Measurements from ENCODE around the gene OPRD1.
"Not testable (repeated sequence)": the region's sequence is repeated elsewhere in the genome, so short reads cannot be mapped to it uniquely, and the experiment has no call there.

The OPRD1 gene

GRCh38 chr1:28811766-28812668 lies at the start of gene OPRD1:
OPRD1 (plus strand) TSS chr1:28812170; CDS start chr1:28812384, 214 bp downstream.
- no peak for DNase-seq

GRCh38 chr1:28766532-28767183 lies 45.3 kb upstream of the OPRD1 start:
- no peak for DNase-seq

DNA sequence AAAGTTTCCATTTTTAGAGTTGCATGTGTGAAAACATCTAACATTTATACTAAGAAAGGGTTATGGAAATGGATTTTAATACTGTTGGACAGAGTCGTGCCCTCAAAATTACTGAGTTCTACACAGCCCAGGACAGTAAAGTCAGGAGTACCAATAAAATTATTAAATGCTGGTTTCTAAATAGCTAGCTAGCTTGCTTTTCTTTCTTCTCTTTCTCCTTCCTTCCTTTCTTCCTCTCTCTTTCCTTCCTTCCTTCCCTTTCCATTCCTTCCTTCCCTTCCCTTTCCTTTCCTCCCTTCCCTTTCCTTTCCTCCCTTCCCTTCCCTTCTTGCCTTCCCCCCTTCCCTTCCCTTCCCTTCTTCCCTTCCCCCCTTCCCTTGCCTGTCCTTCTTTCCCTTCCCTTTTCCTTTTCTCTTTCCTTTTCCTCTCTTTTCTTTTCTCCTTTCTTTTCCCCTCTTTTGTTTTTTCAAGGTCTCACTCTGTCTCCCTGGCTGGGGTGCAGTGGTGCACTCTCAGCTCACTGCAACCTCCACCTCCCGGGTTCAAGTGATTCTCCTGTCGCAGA lies 41.3 kb upstream of the OPRD1 start:
- no peak for DNase-seq

DNA sequence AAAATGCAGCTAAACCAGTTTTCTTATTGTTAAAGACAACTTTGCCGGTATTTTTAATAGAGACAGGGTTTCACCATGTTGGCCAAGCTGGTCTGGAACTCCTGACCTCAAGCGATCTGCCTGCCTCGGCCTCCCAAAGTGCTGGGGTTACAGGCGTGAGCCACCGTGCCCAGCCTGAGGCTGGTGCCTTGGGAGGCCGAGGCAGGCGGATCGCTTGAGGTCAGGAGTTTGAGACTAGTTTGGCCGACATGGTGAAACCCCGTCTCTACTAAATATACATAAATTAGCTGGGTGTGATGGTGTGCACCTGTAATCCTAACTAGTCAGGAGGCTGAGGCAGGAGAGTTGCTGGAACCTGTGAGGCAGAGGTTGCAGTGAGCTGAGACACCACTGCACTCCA lies 40.0 kb upstream of the OPRD1 start:
- not testable (repeated sequence) for DNase-seq

- no peak for DNase-seq
Measured at GRCh38 chr1:28773105-28773504, 38.9 kb upstream of the OPRD1 start.

GRCh38 chr1:28775121-28775942 lies 36.6 kb upstream of the OPRD1 start:
- peak; percentile 39 for DNase-seq

DNA sequence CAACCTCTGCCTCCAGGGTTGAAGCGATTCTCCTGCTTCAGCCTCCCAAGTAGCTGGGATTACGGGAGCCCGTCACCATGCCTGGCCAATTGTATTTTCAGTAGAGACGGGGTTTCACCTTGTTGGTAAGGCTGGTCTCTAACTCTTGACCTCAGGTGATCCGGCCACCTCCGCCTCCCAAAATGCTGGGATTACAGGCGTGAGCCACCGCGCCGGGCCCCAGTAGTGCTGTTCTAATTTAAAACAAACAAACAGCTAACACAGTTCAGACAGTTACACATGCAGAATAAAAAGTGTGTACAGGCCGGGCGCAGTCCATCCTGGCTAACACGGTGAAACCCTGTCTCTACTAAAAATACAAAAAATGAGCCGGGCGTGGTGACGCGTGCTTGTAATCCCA lies 35.6 kb upstream of the OPRD1 start:
- DNase-seq, result no peak

DNA sequence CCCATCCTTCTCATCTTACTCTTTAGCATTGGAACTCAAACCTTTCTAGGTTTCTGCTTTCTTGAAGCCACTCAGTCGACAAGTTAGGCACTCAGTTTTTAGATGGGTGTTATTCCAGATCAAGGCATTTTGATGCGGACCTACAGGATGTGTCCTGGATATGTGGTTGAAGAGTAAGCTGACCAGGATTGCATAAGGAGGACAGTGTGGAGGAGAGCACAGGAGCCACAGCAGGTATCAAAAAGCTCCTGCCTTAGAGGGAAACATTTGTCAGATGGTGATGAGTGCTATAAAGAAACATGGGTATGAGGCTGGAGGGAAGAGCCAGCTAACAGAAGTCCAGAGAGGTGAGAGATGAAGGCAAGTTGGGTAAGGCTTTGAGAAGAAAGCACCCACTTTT lies 33.9 kb upstream of the OPRD1 start:
- DNase-seq, result no peak

DNA sequence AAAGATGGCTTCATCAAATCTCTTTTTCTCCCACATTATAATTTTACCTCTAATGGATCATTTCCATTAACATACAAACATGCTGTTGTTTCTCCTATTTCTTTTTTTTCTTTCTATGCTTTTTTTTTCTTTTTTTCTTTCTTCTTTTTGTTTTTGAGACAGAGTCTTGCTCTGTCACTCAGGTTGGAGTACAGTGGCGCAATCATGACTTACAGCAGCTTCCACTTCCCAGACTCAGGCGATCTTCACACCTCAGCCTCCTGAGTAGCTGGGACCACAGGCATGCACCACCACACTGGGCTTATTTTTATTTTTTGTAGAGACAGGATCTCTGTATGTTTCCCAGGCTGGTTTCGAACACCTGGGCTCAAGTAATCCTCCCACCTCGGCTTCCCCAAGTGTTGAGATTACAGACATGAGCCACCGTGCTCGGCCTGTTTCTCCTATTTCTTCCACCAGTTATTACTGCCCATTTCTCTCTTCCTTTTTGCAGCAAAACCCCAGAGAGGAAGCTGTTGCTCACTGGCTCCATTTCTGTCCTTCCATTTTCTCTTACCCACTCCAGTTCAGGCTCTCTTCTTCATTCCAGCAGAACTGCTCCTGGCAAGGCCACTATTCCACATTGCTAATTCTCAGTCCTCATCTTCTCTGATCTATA lies 32.1 kb upstream of the OPRD1 start:
- DNase-seq, result no peak

GRCh38 chr1:28781305-28781704 lies 30.7 kb upstream of the OPRD1 start:
- no peak for DNase-seq

GRCh38 chr1:28782011-28782410 lies 30.0 kb upstream of the OPRD1 start:
- no peak for DNase-seq

GRCh38 chr1:28783363-28783762 lies 28.6 kb upstream of the OPRD1 start:
- no peak for DNase-seq

GRCh38 chr1:28789412-28789811 lies 22.6 kb upstream of the OPRD1 start:
- no peak for DNase-seq

DNA sequence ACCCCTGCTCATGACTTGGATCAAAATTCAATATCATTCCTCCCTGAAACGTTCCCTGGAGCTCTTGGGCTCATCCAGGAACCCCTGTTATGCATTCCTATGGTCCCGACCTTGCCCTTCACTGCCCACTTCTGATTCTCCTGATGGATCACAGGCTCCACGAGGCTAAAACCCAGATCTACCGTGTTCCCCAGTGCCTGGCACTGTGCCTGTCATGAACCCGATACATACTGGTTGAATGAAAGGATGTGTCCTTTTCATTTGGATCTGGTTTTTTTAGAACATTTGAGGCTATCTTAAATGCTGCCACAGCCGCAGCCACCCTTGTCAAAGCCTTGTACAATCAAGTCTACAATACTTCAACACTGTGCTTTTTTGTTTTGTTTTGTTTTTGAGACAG lies 22.2 kb upstream of the OPRD1 start:
- DNase-seq, result no peak

DNA sequence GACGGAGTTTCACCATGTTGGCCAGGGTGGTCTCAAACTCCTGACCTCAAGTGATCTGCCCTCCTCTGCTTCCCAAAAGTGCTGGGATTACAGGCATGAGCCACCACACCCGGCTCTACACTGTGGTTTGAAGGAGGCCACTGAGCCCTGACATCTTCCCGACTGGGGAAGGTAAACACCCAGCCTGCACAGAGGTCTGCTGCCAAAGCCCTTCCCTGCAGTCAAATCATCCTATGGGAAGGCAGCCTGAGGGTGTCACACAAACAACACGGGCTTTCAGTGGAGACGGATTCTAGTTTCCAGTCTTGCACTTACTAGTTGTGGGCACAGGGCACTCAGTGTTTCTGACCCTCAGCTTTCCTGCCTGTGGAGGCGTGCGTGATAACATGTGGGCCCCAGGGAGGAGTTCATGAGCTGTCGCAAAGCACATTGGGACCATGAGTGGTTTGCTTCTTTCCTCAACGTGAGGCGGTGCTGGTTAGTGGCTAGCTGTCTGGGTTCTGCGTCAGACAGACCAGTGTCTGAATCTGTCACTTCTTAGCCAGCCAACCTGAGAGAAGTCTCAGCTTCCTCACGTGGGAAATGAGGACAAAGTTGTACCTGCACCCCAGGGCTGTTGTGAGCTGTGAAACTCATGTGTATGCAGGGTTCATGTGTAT lies 21.5 kb upstream of the OPRD1 start:
- DNase-seq, result no peak

GRCh38 chr1:28791929-28792328 lies 20.0 kb upstream of the OPRD1 start:
- DNase-seq, result not testable (repeated sequence)

DNA sequence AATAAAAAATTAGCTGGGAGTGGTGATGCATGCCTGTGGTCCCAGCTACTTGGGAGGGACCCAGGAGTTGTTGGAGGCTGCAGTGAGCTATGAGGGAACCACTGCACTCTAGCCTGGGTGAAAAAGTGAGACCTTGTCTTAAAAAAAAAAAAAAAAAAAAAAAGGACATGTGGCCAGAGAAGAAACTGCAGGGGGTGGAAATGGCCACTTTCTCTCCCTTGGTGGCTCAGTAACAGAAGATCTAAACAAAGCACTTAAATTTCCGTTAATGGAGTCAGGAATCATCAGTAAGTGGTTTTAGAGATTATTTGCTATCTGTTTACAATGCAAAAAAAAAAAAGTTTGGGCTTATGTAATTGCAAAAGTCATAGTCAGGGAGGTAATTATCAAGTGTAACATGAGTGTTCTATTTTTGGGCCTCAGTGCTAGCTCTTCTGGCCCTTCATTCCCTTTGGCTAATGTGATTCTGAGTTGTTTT lies 19.3 kb upstream of the OPRD1 start:
- no peak for DNase-seq

- DNase-seq, result not testable (repeated sequence)
Measured at GRCh38 chr1:28794582-28794981, 17.4 kb upstream of the OPRD1 start.

- DNase-seq, result no peak
Measured at GRCh38 chr1:28796352-28797211, 15.4 kb upstream of the OPRD1 start.

DNA sequence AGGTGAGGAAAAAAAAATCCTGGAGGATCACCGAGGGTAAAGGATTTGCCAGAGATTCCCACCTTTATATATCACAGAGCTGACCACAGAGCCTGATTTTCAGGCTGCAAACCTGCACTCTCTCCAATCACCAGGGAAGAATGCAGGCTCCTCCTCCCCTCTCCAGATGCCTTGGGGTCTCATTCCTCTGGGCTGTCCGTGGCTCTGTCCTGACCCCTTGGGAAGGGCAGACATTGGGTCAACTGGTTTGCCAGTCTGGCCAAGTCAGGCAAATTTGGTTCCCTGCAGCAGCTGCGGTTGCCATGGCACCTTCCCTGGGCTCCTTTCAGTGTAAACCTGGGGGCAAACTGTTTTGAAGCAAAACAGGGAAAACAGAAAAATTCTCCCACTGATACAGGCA lies 11.6 kb upstream of the OPRD1 start:
- no peak for DNase-seq

DNA sequence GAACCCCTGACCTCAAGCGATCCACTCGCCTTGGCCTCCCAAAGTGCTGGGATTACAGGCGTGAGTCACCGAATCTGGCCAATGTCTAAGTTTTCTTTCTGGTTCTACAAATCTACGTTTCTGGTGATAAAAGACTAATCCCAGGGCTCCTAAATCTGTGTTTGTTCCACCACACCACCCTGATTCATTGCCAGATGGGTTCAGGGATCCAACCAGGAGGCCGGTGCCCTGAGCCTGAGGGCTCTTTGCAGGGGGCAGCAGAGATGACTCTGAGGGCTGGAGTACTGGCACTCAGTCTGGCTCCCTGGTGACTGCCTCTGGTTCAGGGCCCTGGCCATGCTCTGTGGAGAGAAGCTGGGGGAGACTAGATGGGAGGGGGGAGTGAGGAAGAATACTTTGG lies 10.5 kb upstream of the OPRD1 start:
- no peak for DNase-seq

Measured in activated T-cell treated with anti-CD3 and anti-CD28 coated beads for 4 hours (primary cell).